OCI-LY7 (cell line): ENCODE results near the gene OR1E1.

Source experiments
- CTCF ChIP-seq: fragments of 200-600 bp; sonication (generic); conservative IDR thresholded peaks from 2 replicates; pipeline ENCODE4 v1.5.1; 2014; ENCODE audit warnings: mild to moderate bottlenecking, antibody characterized with exemption, low read length, moderate library complexity, mixed read lengths
- EZH2phosphoT487 ChIP-seq: fragments of 200-600 bp; sonication (generic); IDR thresholded peaks from 2 replicates; pipeline ENCODE4 v1.6.1; 2018; ENCODE audit warnings: low read depth, borderline replicate concordance, mild to moderate bottlenecking, mixed run types, antibody characterized with exemption, low read length, moderate library complexity, mixed read lengths

DNA sequence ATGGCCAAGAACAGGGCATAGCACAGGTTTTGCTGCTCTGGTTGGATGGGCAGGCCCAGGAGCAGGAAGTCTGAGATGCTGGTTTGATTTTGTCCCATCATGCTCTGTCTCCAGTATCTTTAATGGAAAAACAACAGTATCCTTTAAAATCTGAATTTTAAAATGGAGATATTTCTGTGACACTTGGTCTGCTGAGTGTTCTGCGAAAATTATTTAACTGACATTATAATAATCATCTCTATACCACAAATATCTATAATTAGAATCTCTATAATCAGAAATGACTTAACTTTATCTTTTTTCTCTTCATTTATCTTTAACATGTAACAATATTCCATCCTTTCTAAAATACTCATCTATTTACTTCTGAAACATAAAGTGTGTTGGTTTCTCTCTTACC, at the start of gene OR1E1:
- TF ChIP-seq CTCF = no peak
- no peak for TF ChIP-seq EZH2phosphoT487
